ENCODE data around the gene EDEM3. TPM values are rescaled to one million over a fixed set of nuclear protein-coding genes. Genes with fewer than 3 reads are reported as not detected.
A peak's percentile ranks its signal among the peaks of the same experiment; 100 is the strongest.
"Not testable (repeated sequence)": the region's sequence is repeated elsewhere in the genome, so short reads cannot be mapped to it uniquely, and the experiment has no call there.

Gene EDEM3
- total RNA-seq, 1 experiment from 2014 or later, result 34.5 TPM

DNA sequence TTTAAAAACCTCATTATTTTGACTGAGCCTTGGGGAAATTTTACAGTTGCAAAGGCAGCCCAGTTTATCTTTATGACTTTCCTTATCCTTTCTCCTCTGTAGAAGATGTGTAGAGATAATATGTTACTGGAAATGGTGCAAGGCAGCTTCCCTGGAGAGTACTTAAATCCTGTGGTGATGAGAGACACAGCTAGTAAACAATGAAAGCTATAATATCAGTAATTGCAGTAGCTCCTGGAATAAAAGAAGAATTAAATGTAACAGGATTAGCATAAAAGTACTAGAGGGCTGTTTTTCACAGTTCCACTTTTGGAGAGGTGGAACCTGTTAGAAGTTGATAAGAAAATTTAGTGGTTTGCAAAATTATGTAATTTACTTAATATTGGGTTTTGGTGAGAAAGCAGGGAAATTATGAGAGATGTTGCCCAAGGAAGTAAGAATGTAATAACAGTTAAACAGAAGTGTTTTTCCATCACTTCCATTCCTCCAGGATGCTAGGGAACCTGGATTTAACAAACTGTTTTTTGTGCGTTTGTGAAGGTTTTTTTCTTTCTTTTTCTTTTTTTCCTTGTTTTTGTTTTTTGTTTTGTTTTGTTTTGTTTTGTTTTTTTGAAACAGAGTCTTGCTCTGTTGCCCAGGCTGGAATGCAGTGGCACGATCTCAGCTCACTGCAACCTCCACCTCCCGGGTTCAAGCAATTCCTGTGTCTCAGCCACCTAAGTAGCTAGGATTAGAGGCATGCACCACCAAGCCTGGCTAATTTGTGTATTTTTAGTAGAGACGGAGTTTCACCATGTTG lies 15.7 kb upstream of the EDEM3 start:
- no peak for DNase-seq (ENCODE audit: low read depth)

DNA sequence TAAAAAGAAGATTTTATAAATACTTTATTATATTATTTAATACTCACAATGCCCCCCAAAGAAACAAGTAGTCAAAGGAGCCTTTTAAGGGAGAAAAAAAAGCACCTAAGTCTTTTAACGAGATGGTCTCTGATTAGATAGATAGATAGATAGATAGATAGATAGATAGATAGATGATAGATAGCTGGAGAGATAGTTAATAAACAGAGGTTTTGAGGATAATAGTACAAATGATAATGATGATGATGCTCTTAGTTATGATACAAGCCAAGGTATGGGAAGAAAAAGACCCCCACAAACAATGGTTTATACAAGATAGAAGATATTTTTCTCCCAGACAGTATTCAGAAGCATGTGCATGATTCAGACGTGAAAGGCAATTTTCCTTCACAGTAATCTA lies 14.6 kb upstream of the EDEM3 start:
- DNase-seq (ENCODE audit: low read depth), result no peak

DNA sequence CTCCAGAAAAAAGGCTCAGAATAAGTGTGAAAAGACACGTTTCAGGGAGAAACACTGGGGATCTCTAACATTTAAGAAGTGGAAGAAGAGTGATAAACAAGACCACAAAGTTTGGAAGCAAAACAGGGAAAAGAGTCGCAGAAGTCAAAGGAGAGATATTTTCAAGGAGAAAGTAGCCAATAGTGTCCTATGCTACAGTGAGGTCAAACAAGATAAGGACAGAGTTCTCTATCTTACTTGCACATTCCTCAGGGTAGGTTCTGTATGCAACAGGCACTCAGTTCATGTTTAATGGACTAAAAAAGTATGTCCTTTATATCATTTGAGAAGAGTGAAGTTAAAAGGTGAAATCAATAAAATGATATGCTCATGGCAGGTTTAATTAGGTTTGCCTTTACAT lies 13.8 kb upstream of the EDEM3 start:
- DNase-seq (ENCODE audit: low read depth), result no peak

DNA sequence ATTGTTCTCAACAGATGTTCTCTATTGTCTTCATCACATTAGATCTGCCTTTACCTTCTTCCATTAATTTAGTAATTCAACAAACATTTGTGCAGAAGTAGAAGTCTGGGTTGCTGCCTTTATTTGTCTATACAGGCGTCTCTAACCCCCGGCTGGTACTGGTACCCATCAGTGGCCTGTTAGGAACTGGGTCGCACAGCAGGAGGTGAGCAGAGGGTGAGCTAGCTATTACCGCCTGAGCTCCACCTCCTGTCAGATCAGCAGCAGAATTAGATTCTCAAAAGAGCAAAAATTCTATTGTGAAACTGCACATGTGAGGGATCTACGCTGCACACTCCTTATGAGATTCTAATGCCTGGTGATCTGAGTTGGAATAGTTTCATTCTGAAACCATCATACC lies 12.9 kb upstream of the EDEM3 start:
- no peak for DNase-seq (ENCODE audit: low read depth)

DNA sequence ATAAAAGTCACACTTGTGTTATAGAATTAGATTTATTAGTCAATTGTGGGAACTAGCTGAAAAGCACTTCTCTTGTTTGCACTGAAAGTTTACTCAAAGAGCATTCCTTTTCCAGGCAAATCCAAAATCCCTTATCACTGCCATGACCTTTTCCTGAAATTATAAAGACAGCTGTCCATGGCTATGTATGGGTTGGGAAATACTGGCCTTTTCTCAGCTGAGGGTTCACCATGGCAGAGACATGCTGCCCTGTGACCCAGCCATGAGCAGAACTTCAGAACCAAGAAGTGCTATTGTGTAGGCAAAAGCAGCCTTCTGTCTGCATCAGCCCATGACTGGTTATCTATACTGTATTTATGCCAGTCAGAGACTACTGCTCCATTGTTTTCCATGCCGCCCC lies 9.8 kb upstream of the EDEM3 start:
- no peak for DNase-seq (ENCODE audit: low read depth)

DNA sequence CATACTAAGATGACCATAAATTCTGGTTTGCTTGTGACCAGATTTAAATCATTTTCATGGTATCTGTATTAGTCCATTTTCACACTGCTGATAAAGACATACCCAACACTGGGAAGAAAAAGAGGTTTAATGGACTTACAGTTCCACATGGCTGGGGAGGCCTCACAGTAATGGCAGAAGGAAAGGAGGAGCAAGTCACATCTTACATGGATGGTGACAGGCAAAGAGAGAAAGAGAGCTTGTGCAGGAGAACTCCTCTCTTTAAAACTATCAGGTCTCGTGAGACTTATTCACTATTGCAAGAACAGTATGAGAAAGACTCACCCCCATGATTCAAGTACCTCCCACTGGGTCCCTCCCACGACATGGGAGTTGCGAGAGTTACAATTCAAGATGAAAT lies 8.9 kb upstream of the EDEM3 start:
- DNase-seq (ENCODE audit: low read depth), result not testable (repeated sequence)

DNA sequence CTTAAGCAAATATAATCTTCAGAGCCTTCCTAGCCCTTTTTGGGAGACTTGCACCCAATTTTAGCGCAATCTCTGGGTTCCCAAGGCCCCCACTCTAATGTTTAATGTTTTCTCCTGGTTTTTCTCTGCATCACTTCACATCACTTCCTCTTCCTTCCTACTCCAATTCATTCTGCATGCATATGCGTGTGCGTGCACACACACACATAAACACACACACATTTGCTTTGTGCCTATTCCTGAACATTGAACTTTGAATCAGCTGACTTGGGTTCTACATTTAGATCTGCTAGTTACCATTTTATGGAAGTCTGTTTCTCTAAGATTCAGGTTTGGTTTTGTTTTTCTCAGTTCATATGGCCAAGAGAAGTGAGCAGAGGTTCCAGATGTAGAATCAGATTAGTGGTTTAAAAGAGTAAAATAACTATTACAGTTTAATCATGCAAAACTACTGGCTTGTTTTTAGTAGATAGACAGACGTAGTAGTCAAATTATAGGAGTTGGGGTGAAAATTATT lies 7.4 kb upstream of the EDEM3 start:
- DNase-seq (ENCODE audit: low read depth), result no peak

DNA sequence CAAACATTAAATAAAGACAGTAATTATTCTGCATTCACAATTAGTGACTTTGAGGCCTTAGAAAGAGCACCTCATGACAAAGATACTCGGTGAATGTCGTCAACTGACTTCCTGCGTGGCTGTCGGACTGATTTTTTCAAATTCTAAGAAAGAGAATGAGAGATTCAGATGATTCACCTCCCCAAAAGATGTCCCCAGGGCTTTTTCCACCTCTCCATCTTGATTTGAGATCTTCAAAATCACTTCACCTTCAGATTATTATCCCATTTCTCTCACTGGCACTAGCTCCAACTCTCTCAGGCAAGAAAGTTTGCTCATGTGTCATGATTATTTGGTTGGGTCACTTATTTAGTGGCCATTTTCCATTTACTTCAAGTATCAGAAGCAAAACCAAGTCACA lies 5.0 kb upstream of the EDEM3 start:
- DNase-seq (ENCODE audit: low read depth), result no peak

DNA sequence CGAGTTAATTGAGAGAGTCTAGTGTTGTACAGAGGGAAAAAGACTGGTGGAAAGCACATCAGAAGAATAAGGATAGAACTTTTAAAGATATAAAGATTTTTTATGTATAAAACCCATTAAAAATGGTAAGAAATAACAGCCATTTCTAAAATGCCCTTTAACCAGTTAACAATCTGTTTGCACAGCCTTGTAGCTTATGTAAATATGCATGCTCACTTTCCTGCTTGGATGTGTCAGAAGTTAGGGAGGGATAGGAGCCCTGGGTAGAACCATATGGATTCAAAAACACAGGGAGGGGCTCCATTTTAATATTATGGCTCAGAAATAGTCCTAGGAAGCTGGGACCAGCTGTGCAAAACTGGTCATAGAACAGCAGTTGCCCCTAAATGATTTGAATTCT lies 4.5 kb upstream of the EDEM3 start:
- no peak for DNase-seq (ENCODE audit: low read depth)

DNA sequence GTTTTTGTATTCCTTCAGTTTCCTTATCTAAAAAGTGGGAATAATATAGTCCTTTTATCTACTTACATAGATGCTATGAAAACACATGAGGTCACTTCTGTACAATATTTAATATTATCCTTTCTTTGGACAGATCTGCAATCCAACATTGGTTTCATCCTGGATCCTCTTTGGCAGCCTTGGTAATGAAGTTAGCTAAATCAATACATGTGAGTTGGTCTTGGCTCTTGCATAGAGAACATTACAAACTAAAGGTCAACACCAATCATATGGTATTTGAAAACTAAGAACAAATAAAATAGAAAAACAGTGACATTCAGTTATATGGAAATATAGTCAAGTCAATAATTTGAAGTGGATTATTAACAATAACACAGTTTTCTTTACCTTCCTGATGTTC lies 3.2 kb upstream of the EDEM3 start:
- DNase-seq (ENCODE audit: low read depth), result no peak

DNA sequence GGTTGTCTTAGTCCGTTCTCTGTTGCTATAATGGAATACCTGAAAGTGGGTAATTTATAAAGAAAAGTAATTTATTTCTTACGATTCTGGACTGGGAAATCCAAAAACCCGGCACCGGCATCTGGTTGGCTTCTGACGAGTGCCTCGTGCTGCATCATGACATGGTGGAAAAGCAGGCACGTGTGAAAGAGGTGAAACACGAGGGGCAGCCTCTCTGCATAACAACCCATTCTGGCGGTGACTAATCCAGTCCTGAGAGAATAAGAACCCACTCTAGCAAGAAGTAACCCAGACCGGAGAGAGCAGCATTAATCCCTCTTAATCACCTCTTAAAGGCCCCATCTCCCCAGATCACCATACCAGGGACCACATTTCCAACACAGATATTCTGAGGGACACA lies 2.7 kb upstream of the EDEM3 start:
- DNase-seq (ENCODE audit: low read depth), result no peak

DNA sequence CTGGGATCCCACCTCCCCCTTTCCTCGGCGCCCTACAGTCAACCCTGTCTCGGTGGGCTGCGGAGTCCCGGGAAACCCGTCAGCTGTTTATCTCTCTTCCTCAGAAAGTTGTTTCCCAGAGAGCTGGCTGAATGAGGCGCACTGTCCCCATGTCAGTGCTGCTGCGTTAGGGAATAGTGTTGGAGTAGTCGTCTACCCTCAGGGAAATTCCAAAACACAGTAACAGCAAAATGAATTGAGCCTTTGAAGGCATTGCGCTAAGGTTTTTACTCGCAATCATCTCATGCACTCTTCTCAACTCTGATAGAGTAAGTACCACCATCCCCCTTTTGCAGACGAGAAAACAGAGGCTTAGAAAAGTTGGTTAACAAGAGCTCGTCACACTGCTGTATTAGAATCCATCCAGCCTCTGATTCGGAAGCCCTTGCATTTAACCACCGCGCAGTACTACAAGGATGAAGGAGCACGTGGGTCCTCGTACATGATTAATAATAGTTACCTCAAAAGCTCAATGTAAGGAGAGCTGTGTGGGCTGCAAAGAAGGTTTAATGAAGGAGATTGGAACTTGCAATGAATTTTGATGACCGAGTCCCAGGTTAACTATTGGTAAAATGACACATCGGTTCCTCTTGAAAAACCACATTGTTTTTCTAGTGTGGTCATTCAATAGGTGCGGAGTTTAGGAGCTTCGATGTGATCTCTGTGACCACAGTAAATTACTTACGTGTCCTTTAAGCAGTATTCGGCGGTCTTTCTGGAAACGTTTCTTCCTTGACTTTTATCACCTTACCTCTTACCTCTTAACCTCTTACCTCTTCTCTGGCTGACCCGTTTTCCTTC lies 788 bp upstream of the EDEM3 start:
- peak; percentile 53 for DNase-seq (ENCODE audit: low read depth)

DNA sequence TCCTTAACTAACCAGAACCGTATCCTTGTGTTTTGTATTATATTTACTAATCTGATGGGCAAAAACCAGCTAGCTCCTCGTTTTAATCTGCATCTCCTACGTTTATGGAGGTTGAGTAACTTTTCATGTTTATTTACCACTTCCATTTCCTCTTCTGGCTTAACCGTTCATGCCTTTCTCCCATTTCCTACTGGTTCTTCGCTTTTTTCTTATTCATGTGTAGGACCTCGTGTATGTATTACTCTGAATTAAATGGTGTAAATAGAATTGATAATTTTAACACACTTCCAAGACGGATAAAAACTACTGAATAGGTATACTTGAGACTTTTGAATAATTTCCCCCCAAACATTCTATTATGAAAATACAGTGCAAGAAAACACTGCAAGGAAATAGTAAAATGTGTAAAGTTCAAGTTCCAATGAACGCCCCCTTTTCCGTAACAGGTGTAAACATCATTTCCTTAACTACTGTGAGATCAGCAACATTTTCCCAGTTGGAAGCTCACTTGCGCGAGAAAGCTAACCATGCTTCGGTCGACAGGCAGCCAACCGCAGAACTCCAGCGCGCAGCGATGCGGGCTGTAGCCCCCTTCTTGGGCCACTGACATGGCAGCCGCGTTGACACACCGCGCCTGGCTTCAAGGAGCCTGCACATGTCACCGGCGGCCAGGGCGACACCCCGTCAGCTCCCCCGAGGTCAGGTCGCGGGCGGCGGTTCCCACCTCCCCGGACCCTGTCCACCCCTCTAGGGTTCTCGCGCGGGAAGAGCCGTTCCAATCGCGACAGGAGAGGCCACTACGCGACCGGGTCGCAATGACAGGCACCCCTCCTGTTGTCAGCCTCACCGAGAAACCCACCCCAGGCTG lies 816 bp downstream of the EDEM3 start:
- DNase-seq (ENCODE audit: low read depth), result no peak

DNA sequence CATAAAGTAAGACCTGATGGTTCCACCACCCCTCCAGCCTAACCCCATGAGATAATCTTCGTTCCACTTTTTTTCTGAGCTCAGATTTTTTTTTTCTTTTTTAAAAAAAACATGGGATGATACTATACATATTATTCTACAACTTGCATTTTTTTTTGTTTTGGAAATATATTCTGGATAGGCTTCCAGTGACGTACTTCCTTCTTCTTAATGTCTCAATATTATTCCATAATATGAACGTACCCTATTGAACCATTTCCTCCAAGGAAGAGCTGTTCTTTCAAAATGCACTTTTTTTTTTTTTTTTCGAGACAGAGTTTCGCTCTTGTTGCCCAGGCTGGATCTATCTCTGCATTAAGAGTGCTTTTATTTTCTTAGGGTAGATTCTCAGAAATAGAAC lies 1.5 kb downstream of the EDEM3 start:
- DNase-seq (ENCODE audit: low read depth), result no peak

DNA sequence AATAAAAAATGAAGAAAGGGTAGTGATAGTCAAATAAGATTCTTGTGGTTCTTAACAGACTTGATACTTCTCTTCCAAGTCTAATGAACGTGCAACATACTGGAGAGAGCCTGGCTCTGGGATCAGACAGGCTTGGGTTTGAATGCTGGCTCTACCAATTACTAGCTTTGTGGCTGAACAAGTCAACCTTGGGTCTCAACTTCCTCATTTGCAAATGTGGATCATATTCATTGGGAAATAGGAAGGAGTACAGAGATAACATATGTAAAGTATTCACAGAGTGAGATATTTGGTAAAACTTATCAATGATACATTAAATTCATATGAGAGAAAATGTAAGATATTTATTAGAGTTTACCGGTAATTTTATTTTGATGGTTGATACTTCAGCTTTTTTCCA lies 2.0 kb downstream of the EDEM3 start:
- DNase-seq (ENCODE audit: low read depth), result no peak

DNA sequence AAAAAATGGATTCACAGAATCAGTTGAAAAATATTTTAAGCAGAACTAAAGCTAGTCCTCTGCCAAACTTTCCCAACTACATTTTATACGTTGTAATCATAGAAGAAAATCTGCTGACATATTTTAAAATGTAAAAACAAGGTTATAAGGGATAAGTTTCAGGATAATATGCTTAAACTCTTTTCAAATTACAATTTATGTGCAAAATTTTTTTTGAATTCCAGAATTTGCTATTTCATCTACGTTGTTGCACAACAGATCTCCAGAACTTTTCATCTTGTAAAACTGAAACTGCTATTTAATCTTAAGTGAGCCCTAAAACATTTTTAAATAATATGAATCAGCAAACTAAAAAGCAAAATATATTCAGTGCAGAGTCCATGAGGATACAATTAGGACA lies 5.9 kb downstream of the EDEM3 start:
- DNase-seq (ENCODE audit: low read depth), result no peak

DNA sequence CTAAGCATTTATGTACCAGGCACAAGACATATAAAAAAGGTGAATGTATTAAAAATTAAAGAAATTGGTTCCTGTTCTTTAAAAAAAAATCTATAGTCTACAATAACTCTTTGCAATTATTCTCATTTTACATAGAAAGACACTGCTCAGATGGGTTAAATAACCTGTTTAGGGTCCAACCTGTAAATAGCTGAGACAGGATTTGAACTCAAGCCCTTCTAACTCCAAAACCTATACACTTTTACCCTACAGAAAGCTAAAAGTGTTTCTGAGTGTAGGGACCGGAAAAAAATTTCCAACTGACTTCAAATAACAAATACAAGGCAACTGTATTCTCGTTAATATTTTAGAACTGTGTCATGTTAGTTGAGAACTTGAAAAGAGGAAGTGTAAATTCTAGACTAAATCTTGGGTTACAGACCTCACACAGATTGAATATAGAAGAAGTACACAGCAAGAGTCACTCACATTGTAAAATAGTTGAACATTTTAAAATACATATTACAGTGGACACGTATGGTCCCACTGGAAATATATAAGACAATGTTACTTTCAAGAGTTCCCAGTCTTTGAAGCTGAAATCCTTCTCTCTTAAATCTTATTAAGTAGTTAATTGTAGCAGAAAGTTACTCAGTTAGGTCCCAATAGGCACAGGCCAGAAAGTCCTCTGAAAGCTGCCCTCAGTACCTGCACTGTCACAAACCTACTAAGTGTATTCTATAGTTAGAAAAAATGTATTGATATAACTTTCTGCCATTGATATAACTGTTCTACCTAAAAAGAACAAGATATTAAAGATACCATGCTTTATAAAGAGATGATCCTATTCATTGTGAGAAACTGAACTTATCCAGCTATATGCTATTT lies 7.3 kb downstream of the EDEM3 start:
- DNase-seq (ENCODE audit: low read depth), result no peak

DNA sequence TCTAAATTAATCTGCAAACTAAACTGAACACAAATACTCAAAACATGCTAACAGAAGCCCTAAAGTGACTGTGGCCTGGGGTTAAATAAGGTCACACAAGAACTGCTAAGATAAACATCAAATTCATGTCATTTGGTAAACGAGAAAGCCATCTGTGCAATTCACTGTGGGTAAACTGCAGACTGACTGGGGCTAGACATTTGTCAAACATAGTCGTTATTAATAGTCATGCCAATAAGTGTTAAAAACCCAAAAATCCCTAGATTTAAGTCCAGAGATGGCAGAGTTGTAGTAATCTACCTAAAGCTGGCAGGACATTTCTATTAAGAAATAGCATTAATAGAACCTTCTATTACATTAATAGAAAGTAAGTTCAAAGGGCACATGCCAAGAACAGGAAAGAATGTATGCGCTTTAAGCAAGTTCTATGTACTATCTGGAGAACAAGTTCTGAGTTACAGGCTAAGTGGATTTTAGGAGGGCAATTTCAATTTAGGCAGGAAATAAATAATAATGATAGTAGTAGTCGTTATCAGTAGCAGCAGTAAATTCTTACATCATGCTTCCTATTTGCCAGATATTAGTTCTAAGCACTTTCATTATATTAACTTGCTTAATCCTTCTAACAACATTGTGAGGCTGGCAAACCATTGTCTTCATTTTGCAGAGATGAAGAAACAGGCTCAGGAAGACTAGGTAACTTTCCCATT lies 8.6 kb downstream of the EDEM3 start:
- DNase-seq (ENCODE audit: low read depth), result no peak

DNA sequence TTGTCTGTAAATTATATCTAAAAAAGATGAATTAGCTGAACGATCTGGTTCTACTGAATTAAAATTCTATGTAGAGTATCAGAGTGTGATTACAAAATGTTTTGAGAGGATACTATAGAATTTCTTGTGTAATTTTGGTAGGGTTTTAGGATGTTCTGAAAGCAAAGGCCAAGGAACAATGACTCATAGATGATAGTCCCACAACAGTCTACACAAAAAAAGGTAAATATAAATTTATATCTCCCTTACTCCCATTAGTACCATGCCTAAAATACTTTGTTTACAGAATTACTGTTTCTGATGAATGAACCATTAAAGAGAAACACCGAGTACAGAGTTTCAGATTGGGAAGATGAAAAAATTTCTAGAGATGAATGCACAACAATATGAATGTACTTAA lies 9.5 kb downstream of the EDEM3 start:
- no peak for DNase-seq (ENCODE audit: low read depth)

Measured in HT1080 (cell line).